Activated CD8-positive, alpha-beta T cell treated with anti-CD3 and anti-CD28 coated beads for 36 hours (primary cell): ENCODE measurements around the gene PPIE. TPM values are rescaled to one million over a fixed set of nuclear protein-coding genes. Genes with fewer than 3 reads are reported as not detected.

ENCODE experiments used
- ATAC-seq: fragments of 200-7000 bp; cut with Tn5 transposase; one replicate; pipeline ENCODE4 v1.10.0; 2021; ENCODE audit warnings: mild to moderate bottlenecking, moderate library complexity
- CTCF ChIA-PET: fragments of 350-600 bp; sonication (Branson Sonifier 250); formaldehyde crosslinking; loops from one replicate; lab custom pipeline; 2021; ENCODE audit warnings: antibody characterized with exemption; lab: Charles Lee
- POLR2A ChIA-PET: fragments of 350-600 bp; sonication (Branson Sonifier 250); formaldehyde crosslinking; loops from one replicate; lab custom pipeline; 2021; ENCODE audit warnings: antibody characterized with exemption; lab: Charles Lee
- DNase-seq: peaks from one replicate; pipeline ENCODE4 v3.0.0-alpha.2; 2020
- H3K27ac Mint-ChIP-seq: one replicate; pipeline ENCODE4 v1.8.0; 2021; ENCODE audit warnings: mild to moderate bottlenecking, mixed read lengths
- H3K27me3 Mint-ChIP-seq: one replicate; pipeline ENCODE4 v1.8.0; 2021; ENCODE audit warnings: mixed read lengths
- H3K36me3 Mint-ChIP-seq: one replicate; pipeline ENCODE4 v1.8.0; 2021; ENCODE audit warnings: low read depth, mixed read lengths
- H3K4me1 Mint-ChIP-seq: one replicate; pipeline ENCODE4 v1.8.0; 2021; ENCODE audit warnings: low read depth, mixed read lengths
- H3K4me3 Mint-ChIP-seq: one replicate; pipeline ENCODE4 v1.8.0; 2021; ENCODE audit warnings: mild to moderate bottlenecking, moderate library complexity, mixed read lengths
- H3K9me3 Mint-ChIP-seq: one replicate; pipeline ENCODE4 v1.8.0; 2021; ENCODE audit warnings: mixed read lengths
- intact Hi-C: fragments of 100-400 bp; cut with micrococcal nuclease; formaldehyde crosslinking; loops from one replicate; pipeline ENCODE4 v1.10.0; 2022
- total RNA-seq, 2 experiments: library from RNA; stranded (reverse); gene quantifications; one replicate each; pipeline ENCODE4 v1.2.3, GENCODE V29; 2021
- TF ChIP-seq, protein P1 (sequence below): fragments of 200-600 bp; IDR thresholded peaks from one replicate; pipeline ENCODE4 v1.8.0; 2022; ENCODE audit warnings: antibody characterized with exemption, mild to moderate bottlenecking

PPIE gene
- total RNA-seq, 2 experiments from 2014 or later: 71.7 to 74.7 TPM

DNA sequence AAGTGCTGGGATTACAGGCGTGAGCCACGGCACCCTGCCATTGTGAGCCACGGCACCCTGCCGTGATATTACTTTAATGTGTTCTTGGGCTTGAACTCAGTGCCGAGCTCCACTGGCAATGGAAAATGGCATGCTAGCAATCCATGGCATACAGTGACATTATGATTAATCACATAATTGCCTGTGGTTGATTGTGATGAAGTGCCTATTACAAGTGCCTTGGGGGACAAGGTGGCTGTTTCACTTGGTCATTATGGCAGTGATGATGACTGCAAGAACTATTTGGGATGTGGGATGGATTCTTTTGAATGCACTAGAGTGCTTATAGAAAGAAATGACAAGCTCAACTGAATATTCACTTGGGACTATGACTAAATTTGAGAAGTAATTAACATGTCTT, 25.1 kb upstream of the PPIE start:
- peaks cover 36% of the 10 kb centered on the region for H3K27me3 Mint-ChIP-seq
- no peak overlapping the region for H3K4me3 Mint-ChIP-seq
- no peaks in the 10 kb centered on the region for H3K4me1 Mint-ChIP-seq
- POLR2A ChIA-PET: no interaction called here
- intact Hi-C loops: no loop called here
- H3K27ac Mint-ChIP-seq: no peak overlapping the region
- DNase-seq (no peak), ATAC-seq (no peak)
- H3K9me3 Mint-ChIP-seq: no peaks in the 10 kb centered on the region
- TF ChIP-seq, protein P1, sequence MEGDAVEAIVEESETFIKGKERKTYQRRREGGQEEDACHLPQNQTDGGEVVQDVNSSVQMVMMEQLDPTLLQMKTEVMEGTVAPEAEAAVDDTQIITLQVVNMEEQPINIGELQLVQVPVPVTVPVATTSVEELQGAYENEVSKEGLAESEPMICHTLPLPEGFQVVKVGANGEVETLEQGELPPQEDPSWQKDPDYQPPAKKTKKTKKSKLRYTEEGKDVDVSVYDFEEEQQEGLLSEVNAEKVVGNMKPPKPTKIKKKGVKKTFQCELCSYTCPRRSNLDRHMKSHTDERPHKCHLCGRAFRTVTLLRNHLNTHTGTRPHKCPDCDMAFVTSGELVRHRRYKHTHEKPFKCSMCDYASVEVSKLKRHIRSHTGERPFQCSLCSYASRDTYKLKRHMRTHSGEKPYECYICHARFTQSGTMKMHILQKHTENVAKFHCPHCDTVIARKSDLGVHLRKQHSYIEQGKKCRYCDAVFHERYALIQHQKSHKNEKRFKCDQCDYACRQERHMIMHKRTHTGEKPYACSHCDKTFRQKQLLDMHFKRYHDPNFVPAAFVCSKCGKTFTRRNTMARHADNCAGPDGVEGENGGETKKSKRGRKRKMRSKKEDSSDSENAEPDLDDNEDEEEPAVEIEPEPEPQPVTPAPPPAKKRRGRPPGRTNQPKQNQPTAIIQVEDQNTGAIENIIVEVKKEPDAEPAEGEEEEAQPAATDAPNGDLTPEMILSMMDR: no peak
- CTCF ChIA-PET: interaction anchor here (0.7 to 3.3 kb wide), 6 partner anchors 12 to 105 kb away, joined by 3 to 14 read pairs (median 8); partner anchors contain the start of gene NT5C1A
- no peaks in the 10 kb centered on the region for H3K36me3 Mint-ChIP-seq

DNA sequence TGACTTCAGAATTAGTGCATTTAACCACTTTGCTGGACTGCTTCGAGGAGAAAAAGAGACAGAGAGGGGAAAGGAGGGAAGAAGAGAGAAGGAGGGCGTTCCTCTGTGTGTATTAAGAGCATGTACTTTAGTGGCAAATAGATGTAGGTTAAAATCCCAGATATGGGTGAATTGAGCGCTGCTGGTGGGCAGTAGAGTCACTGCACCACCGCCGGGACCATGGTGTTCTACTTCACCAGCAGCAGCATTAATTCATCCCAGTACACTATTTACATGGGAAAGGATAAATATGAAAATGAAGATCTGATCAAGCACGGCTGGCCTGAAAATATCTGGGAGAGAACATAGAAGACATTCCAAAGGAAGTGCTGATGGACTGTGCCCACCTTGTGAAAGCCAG, 20.9 kb upstream of the PPIE start:
- Mint-ChIP-seq H3K4me1 (no peaks in the 10 kb centered on the region), H3K4me3 (no peak overlapping the region), H3K27ac (no peak overlapping the region), H3K36me3 (no peaks in the 10 kb centered on the region), H3K9me3 (no peaks in the 10 kb centered on the region), H3K27me3 (peaks cover 40% of the 10 kb centered on the region)
- DNase-seq: no peak
- intact Hi-C loops: no loop called here
- CTCF ChIA-PET: interaction anchor here (0.8 to 4.3 kb wide), 5 partner anchors 59 to 111 kb away, joined by 3 to 58 read pairs (median 7); no protein-coding TSS in a partner anchor
- POLR2A ChIA-PET: no interaction called here
- ATAC-seq: no peak
- TF ChIP-seq, protein P1: no peak

DNA sequence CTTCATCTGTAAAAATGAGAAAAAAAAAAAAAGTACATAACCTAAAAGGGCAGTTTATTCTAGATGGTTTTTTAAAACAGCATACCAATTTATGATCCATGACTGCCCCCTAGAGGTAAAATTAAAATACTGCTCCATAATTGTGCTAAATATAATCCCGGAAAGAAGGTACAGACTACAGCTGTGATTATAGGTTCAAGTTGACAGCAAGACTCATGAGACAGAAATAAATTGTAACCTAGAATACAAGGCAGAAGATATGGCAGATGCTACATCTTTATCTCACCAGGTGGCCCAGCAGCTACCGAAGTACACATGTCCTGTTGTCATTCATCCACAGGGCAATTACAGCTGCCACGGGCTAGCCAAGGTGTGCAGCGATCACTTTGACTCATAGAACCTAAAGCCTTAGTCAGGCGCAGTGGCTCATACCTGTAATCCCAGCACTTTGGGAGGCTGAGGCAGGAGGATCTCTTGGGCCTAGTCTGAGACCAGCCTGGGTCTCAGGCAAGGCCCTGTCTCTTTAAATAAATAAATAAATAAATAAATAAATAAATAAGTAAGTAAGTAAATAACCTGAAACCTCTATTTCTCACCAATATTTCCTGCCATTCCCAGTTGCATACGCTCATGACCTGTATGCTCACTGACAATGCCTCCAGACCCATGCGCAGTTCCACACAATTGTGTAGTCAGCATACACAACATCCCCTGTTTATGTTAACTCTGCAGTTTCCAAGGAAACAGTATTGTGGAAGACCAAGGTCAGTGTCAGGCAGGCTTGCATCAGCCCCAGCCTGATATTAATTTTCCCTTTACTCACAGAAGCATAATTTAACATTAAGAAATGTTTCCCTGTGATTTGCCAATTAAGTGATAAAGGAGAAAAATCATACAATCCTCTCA, 18.3 kb upstream of the PPIE start:
- ATAC-seq: peak; percentile 56
- Mint-ChIP-seq H3K4me1 (no peaks in the 10 kb centered on the region), H3K36me3 (no peaks in the 10 kb centered on the region), H3K9me3 (no peaks in the 10 kb centered on the region), H3K27me3 (peaks cover 41% of the 10 kb centered on the region), H3K4me3 (no peak overlapping the region), H3K27ac (no peak overlapping the region)
- DNase-seq: no peak
- POLR2A ChIA-PET: interaction anchor here (0.6 kb wide), 1 partner anchor 157 kb away, joined by 3 read pairs; no protein-coding TSS in a partner anchor
- TF ChIP-seq, protein P1: peak; percentile 61
- intact Hi-C loops: loop anchor here (5.0 kb wide), 2 partner anchors 53 to 113 kb away; no protein-coding TSS in a partner anchor
- CTCF ChIA-PET: interaction anchor here (0.6 to 4.3 kb wide), 22 partner anchors 9 to 161 kb away, joined by 3 to 58 read pairs (median 4); partner anchors contain the start of genes HPCAL4, NT5C1A and PPIE

DNA sequence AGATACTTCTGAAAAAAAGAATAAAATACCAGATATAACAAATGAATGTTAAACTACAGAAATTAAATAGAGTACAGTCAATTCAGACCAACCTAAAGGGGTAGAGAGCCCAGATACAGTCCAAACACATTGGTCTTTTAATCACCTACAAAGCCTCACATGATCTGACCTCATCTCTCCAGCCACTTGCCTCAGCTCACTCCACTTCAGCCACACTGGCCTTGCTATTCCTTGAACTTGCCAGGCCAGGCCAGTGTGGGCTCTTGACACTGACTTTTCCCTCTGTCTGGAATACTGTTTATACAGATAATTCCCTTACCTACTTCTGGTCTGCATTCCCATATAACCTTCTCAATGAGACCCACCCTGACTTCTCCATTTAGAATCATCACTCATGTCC, 17.0 kb upstream of the PPIE start:
- H3K27me3 Mint-ChIP-seq: peaks cover 41% of the 10 kb centered on the region
- no peaks in the 10 kb centered on the region for H3K9me3 Mint-ChIP-seq
- DNase-seq (no peak), ATAC-seq (no peak)
- no peaks in the 10 kb centered on the region for H3K36me3 Mint-ChIP-seq
- ChIA-PET POLR2A (no interaction called here), CTCF (interaction anchor here (1.0 to 4.3 kb wide), 4 partner anchors 63 to 115 kb away, joined by 3 to 58 read pairs (median 22); no protein-coding TSS in a partner anchor)
- no peaks in the 10 kb centered on the region for H3K4me1 Mint-ChIP-seq
- TF ChIP-seq, protein P1: no peak
- no peak overlapping the region for H3K27ac Mint-ChIP-seq
- intact Hi-C loops: loop anchor here (5.0 kb wide), 2 partner anchors 54 to 114 kb away; no protein-coding TSS in a partner anchor
- H3K4me3 Mint-ChIP-seq: no peak overlapping the region
